Caco-2 (cell line): ENCODE measurements around the gene UMAD1. TPM values are rescaled to one million over a fixed set of nuclear protein-coding genes. Genes with fewer than 3 reads are reported as not detected.

Experiments
- BruUV-seq: library from RNA; stranded (reverse); fragments of 400-500 nt; replicated peaks from 2 replicates; lab custom pipeline; 2021; lab: Mats Ljungman, UMichigan
- CTCF ChIA-PET: fragments of 300-600 bp; sonication (Branson Sonifier 250); formaldehyde crosslinking; loops from one replicate; lab custom pipeline; 2022; ENCODE audit warnings: antibody characterized with exemption; lab: Charles Lee
- POLR2A ChIA-PET: fragments of 300-600 bp; sonication (Branson Sonifier 250); formaldehyde crosslinking; loops from one replicate; lab custom pipeline; 2022; ENCODE audit warnings: antibody characterized with exemption; lab: Charles Lee
- DNase-seq, 2 experiments: peaks; one replicate each; pipeline versions ENCODE4 v3.0.0 to v3.0.0-alpha.2; 2020 to 2022
- H3K27me3 ChIP-seq: replicated peaks from 2 replicates; pipeline ENCODE4 v1.6.0; 2011; ENCODE audit warnings: low read length; ENCODE audit not compliant: control insufficient read depth, insufficient read depth
- H3K36me3 ChIP-seq: 2 replicates; pipeline ENCODE4 v1.5.1; 2011; ENCODE audit warnings: low read length; ENCODE audit not compliant: control insufficient read depth, insufficient read depth
- H3K4me1 ChIP-seq: fragments of 250-450 bp; sonication (Bioruptor Pico); 2 replicates; pipeline ENCODE4 v1.5.1; 2020; ENCODE audit warnings: mild to moderate bottlenecking
- H3K4me3 ChIP-seq: 2 replicates; pipeline ENCODE4 v1.5.1; 2011; ENCODE audit warnings: low read depth, mild to moderate bottlenecking, control low read depth, low read length
- H3K9me3 ChIP-seq: fragments of 250-450 bp; sonication (Bioruptor Pico); 2 replicates; pipeline ENCODE4 v1.5.1; 2020; ENCODE audit warnings: mild to moderate bottlenecking, moderate library complexity
- H3K27ac Mint-ChIP-seq: one replicate; pipeline ENCODE4 v1.8.0; 2022; ENCODE audit warnings: mixed read lengths; ENCODE audit not compliant: unreplicated experiment
- H3K27me3 Mint-ChIP-seq: one replicate; pipeline ENCODE4 v1.8.0; 2022; ENCODE audit warnings: mixed read lengths; ENCODE audit not compliant: insufficient read depth, unreplicated experiment
- H3K36me3 Mint-ChIP-seq: one replicate; pipeline ENCODE4 v1.8.0; 2022; ENCODE audit warnings: mild to moderate bottlenecking, mixed read lengths; ENCODE audit not compliant: insufficient read depth, unreplicated experiment
- H3K4me1 Mint-ChIP-seq: one replicate; pipeline ENCODE4 v1.8.0; 2022; ENCODE audit warnings: low read depth, mixed read lengths; ENCODE audit not compliant: unreplicated experiment
- H3K4me3 Mint-ChIP-seq: one replicate; pipeline ENCODE4 v1.8.0; 2022; ENCODE audit warnings: mild to moderate bottlenecking, moderate library complexity, mixed read lengths; ENCODE audit not compliant: unreplicated experiment
- H3K9me3 Mint-ChIP-seq: one replicate; pipeline ENCODE4 v1.8.0; 2022; ENCODE audit warnings: mixed read lengths; ENCODE audit not compliant: unreplicated experiment
- intact Hi-C: fragments of 100-400 bp; cut with micrococcal nuclease; formaldehyde crosslinking; loops from one replicate; pipeline ENCODE4 v1.10.0; 2022; ENCODE audit not compliant: unreplicated experiment
- total RNA-seq: library from RNA; stranded (reverse); gene quantifications from 2 replicates; pipeline ENCODE4 v1.2.3, GENCODE V29; 2022
- TF ChIP-seq, protein P1 (sequence below), 2 experiments: fragments of 200-600 bp in 1 of 2; IDR thresholded peaks; 1 replicate in 1 of 2; 2 replicates in 1 of 2; pipeline versions ENCODE4 v1.5.1 to v1.8.0; 2011 to 2022; ENCODE audit warnings: antibody characterized with exemption in 1 of 2, control low read depth in 1 of 2, inconsistent platforms in 1 of 2, low read depth in 1 of 2, low read length in 1 of 2, mild to moderate bottlenecking in 1 of 2, moderate library complexity in 1 of 2; ENCODE audit not compliant: insufficient read depth in 1 of 2, severe bottlenecking in 1 of 2, unreplicated experiment in 1 of 2

The UMAD1 gene
- total RNA-seq, 1 experiment from 2014 or later, result 20.0 TPM

GRCh38 chr7:7810380-7810779 lies 169.8 kb downstream of the UMAD1 start:
- no peak overlapping the region for H3K4me3 ChIP-seq
- H3K4me1 ChIP-seq, result peaks cover 18% of the 10 kb centered on the region
- peaks cover 3% of the 10 kb centered on the region for H3K4me1 Mint-ChIP-seq
- no peak overlapping the region for H3K27ac Mint-ChIP-seq
- ChIA-PET CTCF (no interaction called here), POLR2A (no interaction called here)
- H3K36me3 ChIP-seq, result no peaks in the 10 kb centered on the region; the same call in 1 of the 2 replicates
- no peaks in the 10 kb centered on the region for H3K9me3 Mint-ChIP-seq
- no peaks in the 10 kb centered on the region for H3K36me3 Mint-ChIP-seq
- intact Hi-C loops, result no loop called here
- no peaks in the 10 kb centered on the region for H3K27me3 Mint-ChIP-seq
- TF ChIP-seq, protein P1, sequence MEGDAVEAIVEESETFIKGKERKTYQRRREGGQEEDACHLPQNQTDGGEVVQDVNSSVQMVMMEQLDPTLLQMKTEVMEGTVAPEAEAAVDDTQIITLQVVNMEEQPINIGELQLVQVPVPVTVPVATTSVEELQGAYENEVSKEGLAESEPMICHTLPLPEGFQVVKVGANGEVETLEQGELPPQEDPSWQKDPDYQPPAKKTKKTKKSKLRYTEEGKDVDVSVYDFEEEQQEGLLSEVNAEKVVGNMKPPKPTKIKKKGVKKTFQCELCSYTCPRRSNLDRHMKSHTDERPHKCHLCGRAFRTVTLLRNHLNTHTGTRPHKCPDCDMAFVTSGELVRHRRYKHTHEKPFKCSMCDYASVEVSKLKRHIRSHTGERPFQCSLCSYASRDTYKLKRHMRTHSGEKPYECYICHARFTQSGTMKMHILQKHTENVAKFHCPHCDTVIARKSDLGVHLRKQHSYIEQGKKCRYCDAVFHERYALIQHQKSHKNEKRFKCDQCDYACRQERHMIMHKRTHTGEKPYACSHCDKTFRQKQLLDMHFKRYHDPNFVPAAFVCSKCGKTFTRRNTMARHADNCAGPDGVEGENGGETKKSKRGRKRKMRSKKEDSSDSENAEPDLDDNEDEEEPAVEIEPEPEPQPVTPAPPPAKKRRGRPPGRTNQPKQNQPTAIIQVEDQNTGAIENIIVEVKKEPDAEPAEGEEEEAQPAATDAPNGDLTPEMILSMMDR (IDR thresholded peaks at IDR 0.05; ENCODE audit: insufficient read depth in 1 of 2, low read depth in 1 of 2, low read length in 1 of 2, severe bottlenecking in 1 of 2, unreplicated experiment in 1 of 2), result no peak
- H3K4me3 Mint-ChIP-seq, result no peak overlapping the region
- no peaks in the 10 kb centered on the region for H3K9me3 ChIP-seq
- no peaks in the 10 kb centered on the region for H3K27me3 ChIP-seq
- DNase-seq, result no peak
- BruUV-seq, result no TSS peak

DNA sequence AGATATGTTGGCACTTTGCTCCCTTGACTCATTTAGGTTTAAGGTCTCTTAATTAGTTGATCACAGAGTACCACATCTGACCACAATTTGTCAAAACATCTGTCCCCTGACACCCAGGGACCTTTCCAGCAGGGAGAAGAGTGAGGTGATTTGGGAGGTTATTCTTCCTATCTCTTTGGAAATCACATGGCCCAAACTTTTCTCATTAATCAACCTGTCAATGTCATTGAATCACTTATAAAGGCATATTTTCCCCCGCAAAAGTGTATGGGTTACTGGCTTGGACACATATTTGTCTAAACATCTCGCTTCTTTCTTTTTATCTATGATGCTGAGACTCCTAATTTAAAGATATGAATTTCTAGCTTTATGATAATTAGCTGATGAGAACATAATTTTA lies 170.3 kb downstream of the UMAD1 start:
- Mint-ChIP-seq H3K4me1 (peaks cover 5% of the 10 kb centered on the region), H3K36me3 (no peaks in the 10 kb centered on the region), H3K9me3 (no peaks in the 10 kb centered on the region), H3K4me3 (no peak overlapping the region), H3K27me3 (no peaks in the 10 kb centered on the region), H3K27ac (no peak overlapping the region)
- ChIA-PET CTCF (no interaction called here), POLR2A (no interaction called here)
- H3K4me1 ChIP-seq, result peaks cover 17% of the 10 kb centered on the region
- no peak for DNase-seq
- H3K27me3 ChIP-seq, result no peaks in the 10 kb centered on the region
- no peak overlapping the region for H3K4me3 ChIP-seq
- BruUV-seq, result no TSS peak
- TF ChIP-seq, protein P1 (IDR thresholded peaks at IDR 0.05; ENCODE audit: insufficient read depth in 1 of 2, low read depth in 1 of 2, low read length in 1 of 2, severe bottlenecking in 1 of 2, unreplicated experiment in 1 of 2), result no peak
- intact Hi-C loops, result no loop called here
- no peaks in the 10 kb centered on the region for H3K9me3 ChIP-seq
- no peaks in the 10 kb centered on the region; the same call in 1 of the 2 replicates for H3K36me3 ChIP-seq

GRCh38 chr7:7812112-7812511 lies 171.6 kb downstream of the UMAD1 start:
- H3K4me3 Mint-ChIP-seq, result no peak overlapping the region

More at GRCh38 chr7:7812112-7812511, 171.6 kb downstream of the UMAD1 start:
- no peak overlapping the region for H3K27ac Mint-ChIP-seq
- H3K36me3 ChIP-seq, result no peaks in the 10 kb centered on the region; the same call in 1 of the 2 replicates
- no peaks in the 10 kb centered on the region for H3K27me3 ChIP-seq
- no peak overlapping the region for H3K4me3 ChIP-seq
- TF ChIP-seq, protein P1 (IDR thresholded peaks at IDR 0.05; ENCODE audit: insufficient read depth in 1 of 2, low read depth in 1 of 2, low read length in 1 of 2, severe bottlenecking in 1 of 2, unreplicated experiment in 1 of 2), result no peak
- H3K4me1 ChIP-seq, result peaks cover 15% of the 10 kb centered on the region
- ChIA-PET POLR2A (interaction anchor here (0.7 kb wide), 1 partner anchor 211 kb away, joined by 6 read pairs; no protein-coding TSS in a partner anchor), CTCF (no interaction called here)
- no peak for DNase-seq
- intact Hi-C loops, result no loop called here
- peaks cover 4% of the 10 kb centered on the region for H3K36me3 Mint-ChIP-seq
- no peaks in the 10 kb centered on the region for H3K27me3 Mint-ChIP-seq
- peaks cover 13% of the 10 kb centered on the region for H3K4me1 Mint-ChIP-seq
- H3K9me3 ChIP-seq, result no peaks in the 10 kb centered on the region
- no peaks in the 10 kb centered on the region for H3K9me3 Mint-ChIP-seq
- BruUV-seq, result no TSS peak
